Urothelium cell line (cell line): ENCODE results near the gene FOXD1.
"Not testable (repeated sequence)": the region's sequence is repeated elsewhere in the genome, so short reads cannot be mapped to it uniquely, and the experiment has no call there.

Experiments used
- DNase-seq: peaks from one replicate; pipeline ENCODE4 v3.0.0; 2011; ENCODE audit warnings: low spot score, mixed read lengths
- FAIRE-seq: peaks from 2 replicates; lab custom pipeline; 2011; peaks lifted over from hg19 to GRCh38; lab: Jason Lieb, UNC

The FOXD1 gene

DNA sequence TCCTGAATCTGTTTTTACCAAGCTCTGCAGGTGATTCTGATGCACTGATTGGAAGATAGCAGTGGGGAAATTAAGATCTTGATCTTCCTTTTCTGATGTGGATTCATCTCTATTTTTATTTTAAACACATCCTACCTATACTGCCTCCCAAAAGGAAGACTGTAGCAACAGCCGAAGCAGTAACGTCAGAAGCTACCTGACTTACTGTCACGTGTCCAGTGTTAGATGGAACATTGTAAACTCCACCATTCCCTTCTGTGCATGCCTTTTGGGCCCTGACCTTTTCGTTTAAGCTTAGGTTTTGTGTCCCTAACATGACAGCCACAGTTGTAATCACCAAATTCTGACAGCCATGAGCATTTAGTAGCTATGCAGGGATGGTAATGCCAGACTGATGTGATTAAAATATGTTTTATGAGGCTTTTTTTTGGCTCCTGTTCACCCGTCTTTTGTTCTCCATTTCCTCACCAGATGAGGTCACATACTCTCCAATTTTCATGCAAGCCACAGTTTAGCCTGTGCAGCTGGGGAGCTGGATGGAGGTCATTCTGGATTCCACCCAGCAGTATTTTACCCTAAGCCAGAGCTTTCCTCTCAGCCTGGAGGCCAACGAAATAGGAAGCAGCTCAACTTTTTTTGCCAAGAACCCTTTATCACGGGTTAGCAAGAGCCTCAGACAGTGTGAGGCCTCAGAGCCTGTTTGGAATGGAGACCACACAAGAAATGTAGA lies 15.6 kb upstream of the FOXD1 start:
- DNase-seq (no peak), FAIRE-seq (no peak)

DNA sequence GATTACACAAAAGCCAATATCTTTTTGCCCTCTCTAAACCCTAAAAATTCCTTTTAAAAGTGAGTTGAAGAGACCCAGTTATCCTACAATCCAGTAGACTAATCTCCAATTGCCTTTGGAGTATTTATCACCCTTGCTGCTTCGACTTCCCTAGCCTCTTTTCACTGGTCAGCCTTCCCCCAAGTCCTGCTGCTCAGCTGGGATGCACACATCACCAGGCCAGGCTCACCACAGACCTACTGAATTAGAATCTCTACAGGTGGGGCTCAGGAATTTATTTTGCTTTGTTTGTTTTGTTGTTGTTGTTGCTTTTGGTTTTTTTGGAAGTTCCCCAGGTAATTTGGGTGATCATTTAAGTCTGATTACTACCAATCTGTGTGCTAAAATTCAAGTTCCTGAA lies 11.6 kb upstream of the FOXD1 start:
- DNase-seq (no peak), FAIRE-seq (no peak)

DNA sequence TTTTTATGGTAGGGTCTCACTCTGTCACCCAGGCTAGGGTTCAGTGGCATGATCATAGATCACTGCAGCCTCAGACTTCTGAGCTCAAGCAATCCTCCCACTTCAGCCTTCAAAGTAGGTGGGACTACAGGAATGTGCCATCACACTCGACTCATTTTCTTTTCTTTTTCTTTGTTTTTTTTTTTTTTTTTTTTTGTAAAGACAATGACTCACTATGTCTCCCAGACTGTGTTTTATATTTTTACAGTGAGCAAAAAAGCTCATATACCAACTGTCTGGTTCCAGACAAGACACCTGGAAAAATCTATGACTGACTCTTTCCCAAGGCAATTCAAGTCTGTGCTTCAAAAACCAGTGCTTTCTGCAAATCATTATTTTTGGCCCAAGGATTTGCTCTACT lies 10.8 kb upstream of the FOXD1 start:
- DNase-seq (peak; percentile 32), FAIRE-seq (no peak)

DNA sequence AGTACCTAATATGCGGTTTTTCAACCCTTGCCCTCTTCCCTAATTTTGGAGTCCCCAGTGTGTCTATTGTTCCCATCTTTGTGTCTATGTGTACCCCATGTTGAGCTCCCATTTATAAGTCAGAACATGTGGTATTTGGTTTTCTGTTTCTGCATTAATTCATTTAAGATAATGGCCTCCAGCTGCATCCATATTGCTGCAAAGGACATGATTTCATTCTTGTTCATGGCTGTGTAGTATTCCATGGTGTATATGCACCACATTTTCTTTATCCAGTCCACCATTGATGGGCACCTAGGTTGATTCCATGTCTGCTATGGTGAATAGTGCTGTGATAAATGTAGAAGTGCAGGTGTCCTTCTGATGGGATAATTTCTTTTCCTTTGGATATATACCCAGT lies 7.9 kb upstream of the FOXD1 start:
- not testable (repeated sequence) for DNase-seq, FAIRE-seq

DNA sequence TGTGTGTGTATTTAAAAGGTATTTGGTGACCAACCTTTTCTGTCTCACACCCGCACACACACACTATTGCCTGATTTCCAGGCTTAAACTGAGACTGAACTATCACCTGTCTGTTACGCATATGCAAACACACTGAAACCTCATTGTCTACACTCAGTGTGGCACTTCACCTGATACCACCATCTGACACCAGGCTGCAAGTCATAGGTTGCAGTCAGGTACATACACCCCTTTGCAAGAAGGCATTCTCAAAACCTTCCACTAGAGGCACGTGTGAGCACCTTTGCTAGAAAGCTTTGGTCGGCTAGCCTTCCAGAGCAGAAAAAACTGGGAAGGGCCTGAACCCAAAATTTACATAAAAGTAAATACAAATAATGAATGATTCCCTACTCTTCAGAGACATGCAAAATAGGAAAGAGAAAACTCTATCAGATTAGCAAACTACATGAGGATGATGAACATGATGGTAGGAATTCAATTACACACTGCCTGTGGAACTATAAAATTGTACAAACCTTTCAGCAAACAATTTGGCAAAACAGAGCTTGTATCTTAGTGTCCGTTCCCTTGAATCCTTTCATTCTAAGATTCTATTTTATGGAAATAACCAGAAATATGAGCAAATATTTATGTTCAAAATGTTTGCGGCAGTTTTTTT lies 5.9 kb upstream of the FOXD1 start:
- no peak for FAIRE-seq
- DNase-seq: peak; percentile 64

DNA sequence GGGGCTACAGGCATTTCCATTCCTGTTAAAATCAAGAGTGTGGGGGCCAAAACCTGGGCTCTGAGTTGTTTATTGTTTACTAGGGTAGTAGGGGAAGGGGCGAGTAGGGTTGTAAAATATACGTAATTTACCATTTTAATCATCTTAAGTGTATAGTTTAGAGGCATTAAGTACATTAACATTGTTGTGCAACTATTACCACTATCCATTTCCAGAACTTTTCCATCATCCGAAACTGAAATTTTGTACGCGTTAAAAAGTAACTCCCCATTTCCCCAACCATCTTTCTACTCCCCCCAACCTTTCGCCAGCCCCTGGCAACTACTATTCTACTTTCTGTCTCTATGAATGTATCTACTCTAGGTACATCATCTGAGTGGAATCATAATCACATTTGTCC lies 3.6 kb upstream of the FOXD1 start:
- no peak for DNase-seq
- FAIRE-seq: no peak

DNA sequence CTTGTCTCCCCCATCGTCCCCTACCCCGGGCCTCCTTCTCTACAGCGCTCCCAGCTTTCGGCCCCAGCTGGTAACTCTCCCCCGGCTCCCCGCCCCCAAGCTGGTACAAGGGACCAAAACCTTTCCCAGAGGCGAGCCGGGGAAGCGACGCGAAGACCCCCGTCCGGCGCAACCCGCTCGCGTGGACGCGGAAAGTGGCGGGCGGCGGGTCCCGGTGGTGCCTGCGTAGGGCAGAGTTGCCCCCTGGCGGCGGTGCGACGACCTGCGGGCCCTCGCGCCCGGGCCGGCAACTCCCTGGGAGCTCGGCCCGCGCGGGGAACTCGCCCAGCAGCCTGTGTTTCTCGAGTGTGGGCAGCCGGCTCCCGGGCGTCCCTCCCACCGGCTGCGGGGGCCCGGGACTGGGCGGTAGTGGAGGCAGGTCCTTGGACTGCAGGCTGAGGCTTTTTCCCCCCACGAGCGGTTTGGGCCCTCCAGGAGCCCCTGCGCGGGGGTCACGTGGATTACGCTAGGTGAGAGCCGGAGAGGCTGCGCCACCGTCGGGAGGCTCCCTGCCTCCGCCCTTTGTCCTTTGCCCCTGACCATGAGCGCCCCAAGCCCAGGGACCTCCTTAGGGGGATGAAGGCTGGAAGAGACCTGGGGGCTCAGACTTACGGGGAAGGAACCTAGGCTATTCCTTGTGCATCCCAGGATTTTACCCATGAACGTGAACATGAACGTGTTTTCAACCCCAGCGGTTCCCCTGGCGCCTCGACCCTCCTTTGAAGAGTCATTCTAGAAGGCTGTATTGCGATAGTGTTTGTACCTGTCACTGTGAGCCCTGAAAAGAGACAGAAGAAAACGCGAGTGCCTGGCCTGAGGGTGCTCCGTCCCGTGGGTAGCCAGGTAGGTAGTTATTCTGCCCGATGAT lies 2.9 kb upstream of the FOXD1 start:
- no peak for FAIRE-seq
- peak; percentile 76 for DNase-seq

DNA sequence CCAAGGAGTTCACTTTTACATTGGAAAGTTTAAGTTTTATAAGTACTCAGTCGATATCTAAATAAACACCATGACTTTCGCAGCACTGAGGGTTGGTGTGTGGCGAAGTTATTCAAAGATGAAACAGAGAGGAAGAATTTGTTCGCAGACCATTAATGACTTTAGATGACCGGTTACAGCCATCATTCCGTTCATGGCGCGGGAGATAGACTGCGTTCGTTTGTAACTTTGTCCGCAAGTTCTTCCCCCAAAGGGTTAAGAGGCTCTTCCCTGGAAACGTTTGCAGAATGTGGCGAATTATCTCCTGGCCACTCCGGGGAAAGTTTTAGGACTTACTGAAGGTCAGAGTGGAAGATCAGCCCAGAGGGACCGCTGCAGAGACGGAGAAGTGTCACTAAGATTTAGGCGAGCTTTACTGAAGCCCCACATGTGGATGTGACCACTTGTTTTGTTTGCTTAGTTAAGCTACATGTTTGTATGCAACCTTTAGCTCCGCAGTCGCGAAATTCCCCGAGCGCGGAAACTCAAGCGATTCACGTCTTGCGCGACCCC lies 2.2 kb upstream of the FOXD1 start:
- DNase-seq (no peak), FAIRE-seq (no peak)

DNA sequence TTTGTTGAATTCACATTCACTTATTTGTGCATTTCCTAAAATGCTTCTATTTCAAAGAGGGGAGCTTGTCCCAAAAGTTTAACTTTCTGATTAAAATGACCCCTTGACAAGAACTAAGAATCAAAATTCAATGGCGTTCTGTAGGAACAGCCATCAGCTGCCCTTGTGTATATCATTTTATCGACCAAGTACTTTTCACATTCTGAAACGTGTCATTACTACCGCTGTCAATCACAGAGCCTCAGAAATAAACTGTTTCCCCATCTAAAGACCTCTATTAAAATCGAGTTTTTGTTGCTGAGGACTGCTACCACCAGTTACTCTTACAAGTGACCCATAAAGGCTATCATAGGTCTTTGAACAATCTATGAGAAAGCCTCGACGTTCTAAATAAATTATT lies 1.6 kb upstream of the FOXD1 start:
- FAIRE-seq: no peak

DNA sequence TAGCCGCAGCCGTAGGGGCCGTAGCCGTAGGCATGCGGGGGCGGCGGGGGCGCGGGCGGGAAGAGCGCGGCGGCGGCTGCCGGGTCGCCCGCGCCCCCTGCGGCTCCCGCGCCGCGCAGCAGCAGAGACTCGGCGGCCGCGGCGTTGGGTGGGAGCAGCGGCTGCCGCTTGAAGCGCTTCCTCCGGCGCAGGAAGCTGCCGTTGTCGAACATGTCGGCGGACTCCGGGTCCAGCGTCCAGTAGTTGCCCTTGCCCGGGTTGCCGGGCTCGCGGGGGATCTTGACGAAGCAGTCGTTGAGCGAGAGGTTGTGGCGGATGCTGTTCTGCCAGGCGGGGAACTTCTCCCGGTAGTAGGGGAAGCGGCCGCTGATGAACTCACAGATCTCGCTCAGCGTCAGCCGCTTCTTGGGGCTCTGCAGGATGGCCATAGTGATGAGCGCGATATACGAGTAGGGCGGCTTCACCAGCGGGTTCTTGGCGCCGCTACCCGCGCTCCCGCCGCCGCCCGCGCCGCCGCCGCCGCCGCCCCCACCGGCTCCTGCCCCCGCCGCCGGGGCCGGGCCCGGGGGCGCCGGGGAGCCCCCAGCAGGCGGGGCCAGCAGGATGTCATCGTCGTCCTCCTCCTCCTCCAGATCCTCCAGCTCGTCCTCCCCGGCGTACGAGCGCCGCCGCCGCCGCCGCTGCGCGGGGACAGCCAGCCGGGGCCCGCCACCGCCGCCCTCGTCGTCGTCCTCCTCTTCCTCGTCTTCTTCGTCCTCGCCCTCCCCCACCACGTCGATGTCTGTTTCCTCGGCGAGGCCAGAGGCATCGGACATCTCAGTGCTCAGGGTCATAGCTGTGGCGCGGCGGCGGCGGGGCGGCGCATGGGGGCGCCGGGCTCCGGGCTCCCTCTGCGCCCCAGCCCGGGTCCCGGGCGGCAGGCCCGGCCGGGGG lies 781 bp downstream of the FOXD1 start:
- DNase-seq: peak; percentile 44

More for the DNA sequence above, 1.6 kb upstream of the FOXD1 start:
- DNase-seq: no peak

DNA sequence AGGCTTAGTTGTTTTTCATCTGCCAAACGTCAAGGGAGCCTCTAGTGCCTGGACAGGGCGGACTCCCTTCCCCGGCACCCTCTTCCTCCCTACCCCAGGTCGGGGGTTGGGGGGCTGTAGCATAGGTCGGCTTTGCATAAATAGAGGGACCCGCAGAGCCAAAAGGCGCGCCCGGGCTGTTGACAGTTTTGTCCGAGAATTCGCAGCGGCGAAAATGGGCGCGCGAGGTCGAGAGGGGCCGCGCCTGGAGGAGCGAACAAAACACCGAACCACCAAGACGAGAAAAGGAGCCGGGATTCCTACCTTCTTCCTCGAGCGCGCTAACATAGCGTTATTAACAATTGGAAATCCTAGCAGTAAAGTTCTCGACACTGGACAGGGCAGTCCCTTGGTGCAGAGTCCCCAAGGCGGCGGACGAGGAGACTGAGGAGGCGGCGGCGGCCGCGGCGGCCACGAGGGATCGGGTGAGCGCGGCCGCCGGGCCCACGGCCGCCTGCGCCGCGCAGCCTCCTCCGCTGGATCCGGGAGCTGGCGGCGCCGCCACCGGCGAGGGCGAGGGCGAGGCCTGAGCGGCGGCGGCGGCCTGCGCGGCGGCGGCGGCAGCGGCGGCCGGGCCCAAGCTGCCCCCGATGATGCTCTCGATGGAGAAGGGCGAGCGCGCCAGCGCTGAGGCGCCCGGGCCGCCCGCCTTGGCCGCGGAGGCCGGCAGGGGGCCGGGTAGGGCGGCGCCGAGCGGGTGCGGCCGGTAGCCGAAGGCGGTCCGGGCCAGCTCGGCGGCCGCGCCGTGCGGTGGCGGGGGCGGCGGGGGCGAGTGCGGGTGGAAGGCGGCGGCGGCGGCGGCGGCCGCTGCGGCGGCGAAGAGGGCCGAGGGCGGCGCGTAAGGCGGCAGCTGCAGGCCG lies 1.7 kb downstream of the FOXD1 start:
- no peak for FAIRE-seq

More for the DNA sequence above, 781 bp downstream of the FOXD1 start:
- no peak for FAIRE-seq

DNA sequence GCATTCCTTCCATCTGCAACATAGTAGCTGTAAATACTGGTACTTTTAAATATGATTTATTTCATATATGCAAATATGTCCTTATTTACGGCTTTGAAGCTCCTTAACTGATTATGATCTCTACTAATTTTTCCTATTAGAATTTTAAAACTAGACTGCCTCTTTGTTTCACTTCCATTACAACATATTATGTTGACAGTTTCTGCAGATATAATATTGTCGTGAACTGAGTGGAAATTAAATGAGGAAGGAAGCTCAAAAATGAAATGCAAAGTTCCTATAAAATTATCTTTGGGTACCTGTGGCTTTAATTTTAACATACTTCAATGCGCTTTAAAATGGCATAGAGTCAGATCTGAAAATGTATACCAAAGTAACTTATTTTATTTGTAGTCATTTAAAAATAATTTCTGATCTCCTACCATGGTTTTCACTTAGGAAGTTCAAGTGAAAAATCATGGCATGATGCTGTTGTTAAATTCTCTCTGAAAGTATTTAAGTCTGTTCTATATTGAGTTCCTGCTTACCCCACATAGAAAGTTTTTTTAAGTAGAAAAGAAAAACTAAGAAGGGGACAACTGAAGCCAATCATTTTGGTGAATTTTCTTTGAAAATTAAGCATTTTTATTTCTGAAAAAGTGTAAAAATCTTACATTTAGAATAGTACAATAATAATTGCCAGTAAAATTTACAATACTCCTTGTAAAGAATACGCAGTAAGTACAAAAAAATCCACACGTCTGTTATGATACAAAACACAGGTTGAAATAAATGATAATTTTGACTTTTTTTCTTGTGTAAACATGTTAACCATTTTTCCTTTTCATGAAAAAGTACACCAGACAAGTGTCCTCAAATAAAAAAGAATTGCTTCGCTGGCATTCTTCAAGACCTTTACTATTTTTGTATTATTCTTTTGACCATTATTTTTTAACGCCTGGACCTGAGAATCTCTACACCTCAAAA lies 2.6 kb downstream of the FOXD1 start:
- no peak for FAIRE-seq
- DNase-seq: no peak

More for the DNA sequence above, 1.7 kb downstream of the FOXD1 start:
- DNase-seq: peak; percentile 39

DNA sequence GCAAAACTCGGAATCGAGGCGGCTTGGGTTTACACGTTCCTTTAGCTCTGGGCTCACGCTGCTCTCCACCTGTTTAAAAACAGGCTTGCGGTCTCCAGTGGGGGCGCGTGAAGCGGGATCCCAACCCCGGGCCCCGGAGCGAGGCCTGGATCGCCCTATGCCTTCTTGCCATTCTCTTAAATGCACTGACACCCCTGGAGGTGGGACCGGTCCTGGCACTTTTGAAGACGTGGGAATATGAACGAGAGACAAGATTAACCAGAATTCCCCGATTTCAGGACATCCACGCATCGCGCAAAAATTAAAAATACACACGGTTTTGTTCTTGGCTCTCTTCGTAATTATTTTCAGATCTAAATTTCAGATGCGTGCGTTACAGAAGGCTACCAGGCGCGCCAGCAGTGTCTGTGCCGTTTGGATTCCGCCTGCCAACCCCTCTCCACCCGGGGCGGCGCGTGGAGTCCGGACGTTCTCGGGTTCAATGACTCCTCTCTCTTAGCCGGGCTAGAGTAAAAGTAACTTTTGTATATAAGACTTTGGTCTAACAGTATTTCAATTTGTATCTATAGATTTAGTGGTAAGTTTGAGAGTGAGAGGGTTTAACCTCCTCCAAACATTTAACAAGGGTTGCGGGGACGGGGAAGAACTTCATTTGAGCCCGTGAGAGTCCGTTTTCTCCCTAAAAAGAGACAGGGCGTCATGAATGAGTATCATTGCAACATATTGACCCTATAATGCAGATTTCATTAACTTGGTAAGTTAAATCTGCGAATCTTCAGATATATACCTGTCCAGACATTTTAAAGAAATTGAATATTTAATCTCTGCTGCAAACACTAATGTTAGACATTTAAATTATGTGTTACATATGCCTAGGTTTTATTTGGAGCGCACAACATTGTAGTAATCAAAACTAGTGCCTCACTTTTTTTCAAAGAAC lies 3.8 kb downstream of the FOXD1 start:
- FAIRE-seq (no peak), DNase-seq (no peak)

DNA sequence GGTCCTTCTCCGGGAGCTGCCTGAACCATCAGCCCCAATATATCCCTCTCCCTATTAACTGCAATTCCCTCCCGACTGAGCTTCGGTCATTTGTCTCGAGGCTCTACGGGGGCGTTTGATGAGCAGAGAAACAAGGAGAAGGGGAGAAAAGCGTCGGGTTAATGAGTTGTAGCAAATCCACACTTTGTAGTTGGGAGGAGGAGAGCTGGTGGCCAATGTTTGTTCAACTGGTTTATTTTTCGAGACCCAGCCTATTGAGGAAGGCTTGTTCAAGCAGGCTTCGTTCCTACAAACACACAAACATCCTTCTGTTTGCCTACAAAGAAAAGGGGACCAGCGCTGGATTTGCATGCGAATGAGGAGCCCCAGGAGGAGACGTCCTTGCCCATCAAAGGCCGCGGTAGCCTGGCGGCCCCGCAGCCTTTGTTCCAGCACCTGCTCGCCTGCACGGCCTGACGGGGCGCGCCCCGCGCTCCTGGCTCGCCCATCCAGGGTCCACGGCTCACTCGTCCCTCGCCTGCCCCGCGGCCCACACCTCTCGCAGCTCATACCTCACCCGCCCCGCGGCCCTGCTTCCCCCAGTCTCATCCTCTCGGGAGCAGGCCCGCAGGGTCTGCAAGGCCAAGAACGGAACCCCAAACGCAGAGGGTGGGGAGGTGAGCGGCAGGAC lies 4.6 kb downstream of the FOXD1 start:
- FAIRE-seq: no peak

DNA sequence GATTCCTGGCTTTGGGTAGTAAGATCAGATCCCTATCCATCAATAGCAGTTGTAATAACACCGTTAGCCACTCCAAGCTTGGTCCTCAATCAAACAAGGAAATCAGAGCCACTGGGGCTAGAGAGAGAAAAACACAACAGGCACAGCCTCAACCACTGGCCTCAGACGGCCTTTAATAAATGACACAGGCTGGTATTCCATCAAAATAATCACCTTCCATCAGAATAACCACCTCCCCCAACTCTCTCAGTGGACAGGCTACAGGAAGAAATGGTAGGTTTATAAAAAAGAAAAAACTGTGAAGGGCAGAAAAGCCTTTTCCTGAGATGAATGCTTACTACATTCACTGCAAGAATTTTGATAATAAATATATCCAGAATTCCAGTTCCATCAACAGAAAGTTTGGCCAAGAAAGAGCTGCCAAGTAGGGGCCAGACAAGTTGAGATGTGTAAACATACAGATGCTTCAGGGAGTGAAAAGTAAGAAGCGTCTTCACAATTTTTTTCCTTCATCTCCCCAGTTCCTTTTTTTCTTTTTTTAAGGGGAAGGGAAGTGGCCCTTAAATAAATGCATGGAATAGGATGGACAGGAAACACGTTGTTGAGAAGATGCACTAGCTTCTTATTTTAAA lies 5.5 kb downstream of the FOXD1 start:
- no peak for FAIRE-seq

More for the DNA sequence above, 4.6 kb downstream of the FOXD1 start:
- DNase-seq: no peak

More for the DNA sequence above, 5.5 kb downstream of the FOXD1 start:
- DNase-seq: no peak
